Ovary (tissue), 10 donors: ENCODE data around the gene ZNF571. TPM values are rescaled to one million over a fixed set of nuclear protein-coding genes. Genes with fewer than 3 reads are reported as not detected.

ENCODE experiments used
- DNase-seq, 5 donors: peaks; one replicate each; pipeline ENCODE4 v3.0.0-alpha.2; 2019 to 2020
- H3K27ac ChIP-seq, 2 donors: fragments of 200-600 bp; one replicate each; pipeline versions ENCODE4 v1.5.1 to v1.8.0; 2019 to 2022
- H3K27me3 ChIP-seq: fragments of 200-600 bp; one replicate; pipeline ENCODE4 v1.8.0; 2022
- H3K36me3 ChIP-seq: fragments of 200-600 bp; sonication (generic); one replicate; pipeline ENCODE4 v1.5.1; 2019
- H3K4me1 ChIP-seq: one replicate; pipeline ENCODE4 v1.8.1; 2013; ENCODE audit warnings: mild to moderate bottlenecking, moderate library complexity; ENCODE audit not compliant: insufficient read depth
- H3K4me3 ChIP-seq: fragments of 200-600 bp; sonication (generic); one replicate; pipeline ENCODE4 v1.5.1; 2017
- H3K9me3 ChIP-seq, 2 donors: fragments of 200-600 bp in 1 of 2; sonication (generic) in 1 of 2; one replicate each; pipeline versions ENCODE4 v1.5.1 to v1.8.1; 2013 to 2019; ENCODE audit warnings: mild to moderate bottlenecking in 1 of 2, moderate library complexity in 1 of 2
- EP300 ChIP-seq: sonication (generic); formaldehyde crosslinking; IDR thresholded peaks from one replicate; pipeline ENCODE4 v1.6.1; 2017; ENCODE audit warnings: antibody characterized with exemption
- POLR2A ChIP-seq: fragments of 450-650 bp; IDR thresholded peaks from one replicate; pipeline ENCODE4 v1.6.1; 2017; ENCODE audit warnings: antibody characterized with exemption, mild to moderate bottlenecking, moderate library complexity
- WGBS, 3 donors: extraction: QIAGEN DNeasy Blood & Tissue Kit in 1 of 3; methylation state at CpG; one replicate each; pipeline versions ENCODE4 v1.1.5 to v1.1.7; 2013 to 2017; 5-methylcytosine and 5-hydroxymethylcytosine counted together
- intact Hi-C, 4 donors: fragments of 100-400 bp; cut with DNase I; formaldehyde crosslinking; loops; one replicate each; pipeline versions ENCODE4 v1.11.0 to v1.15.1; 2022 to 2023
- long read RNA-seq, 3 donors: library from polyadenylated mRNA in 2 of 3; unstranded in 2 of 3; transcript quantifications; one replicate each; pipeline ENCODE4 v2.0.0 and lab custom pipeline, GENCODE V29; 2021 to 2026
- polyA plus RNA-seq, 2 donors: library from polyadenylated mRNA; stranded (reverse); fragments of 200-250 nt in 1 of 2; fragments of 350-450 nt in 1 of 2; fragmentation: Illumina TruSeq in 1 of 2; extraction: RNeasy Lipid Tissue Mini Kit (QIAGEN cat#74804) in 1 of 2; gene quantifications; one replicate each; pipeline ENCODE4 v1.2.3, GENCODE V29; 2013 to 2014
- total RNA-seq, 7 donors: library from RNA; depleted of rRNA in 2 of 7; stranded (reverse); fragments of >200 nt in 2 of 7; fragmentation: NEBNext Ultra II Directional in 3 of 7; extraction: Animal tissue kit (Norgen Biotek cat#: 25700) in 3 of 7; gene quantifications; one replicate each; pipeline versions ENCODE4 v1.1.0 to v1.2.4, GENCODE V29; 2016 to 2023
- TF ChIP-seq, protein P1 (sequence below), 3 donors: fragments of 450-650 bp in 2 of 3; fragments of 200-600 bp in 1 of 3; IDR thresholded peaks; one replicate each; pipeline versions ENCODE4 v1.5.1 to v1.8.0; 2016 to 2022; ENCODE audit warnings: antibody characterized with exemption in 3 of 3, mild to moderate bottlenecking in 1 of 3
- donor health status: DM: no; HTN: no; CAD: no; lungs with moderate emphysema.
- donor health status: DM: no; HTN: no; CAD: no.
- donor health status: Bipolar disorder and iron deficiency.
- donor health status: DM: yes; HTN: yes; CAD: no.
- donor health status: DM: no; HTN: no; CAD: no.
- donor health status: DM: yes; HTN: yes; CAD: no.

The ZNF571 gene
- total RNA-seq (10 to 100 TPM in 3 of 7 donors, 1 to 10 TPM in 4; 5.8 to 16.8 (median 9.4) TPM), polyA plus RNA-seq (1 to 10 TPM; 4.5 to 6.8 TPM)
- long read RNA-seq, donor 1, transcript ZNF571-203 (4 exons, 2,265 nt) = major isoform, 7 of 19 reads
- long read RNA-seq, donor 1, partial matches to known transcripts = 4 of 19 reads
- long read RNA-seq, donor 1, other reads (novel, unspliced or antisense) = 8 of 19 reads
- long read RNA-seq, donor 2, partial matches to known transcripts = 0 of 2 reads
- long read RNA-seq, donor 2, other reads (novel, unspliced or antisense) = 0 of 2 reads
- long read RNA-seq, donor 3, partial matches to known transcripts = 2 of 8 reads
- long read RNA-seq, donor 3, other reads (novel, unspliced or antisense) = 2 of 8 reads

DNA sequence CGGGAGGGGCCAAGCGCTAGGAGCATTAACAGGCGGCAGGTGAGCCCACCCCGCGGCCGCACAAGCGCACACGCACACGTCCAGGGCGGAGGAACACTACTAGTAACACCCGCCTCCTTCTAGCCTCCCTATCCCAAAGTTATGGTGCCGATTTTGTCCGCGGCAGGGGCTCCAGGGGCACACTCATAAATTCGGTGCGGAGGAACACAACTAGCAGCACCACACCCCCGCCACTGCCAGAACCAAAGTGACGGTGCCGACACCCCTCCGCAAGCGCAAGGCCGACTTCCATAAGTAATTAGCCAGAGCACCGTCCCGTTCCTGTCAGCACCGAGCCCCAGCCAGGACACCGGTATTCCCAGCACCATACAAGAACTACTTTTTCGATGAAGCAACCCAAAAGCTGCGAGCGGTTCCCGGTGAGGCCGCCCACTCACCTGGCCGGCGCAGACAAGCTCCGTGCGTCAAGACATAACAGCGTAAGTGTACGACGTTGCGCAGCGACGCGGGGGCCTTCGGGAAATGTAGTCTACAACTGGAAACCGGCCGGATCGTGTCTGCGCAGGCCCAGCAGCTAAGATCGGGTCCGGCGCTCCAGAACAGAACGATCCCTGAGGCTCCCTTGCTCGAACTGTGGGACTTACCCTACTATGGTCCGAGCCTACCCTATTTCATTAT, at the start of gene ZNF571, which contains the start of gene ZNF540:
Gene ZNF571 (minus strand): TSS at position 489 of the 678 bp plus-strand sequence. CDS start 8,116 bp downstream, outside the sequence.
Gene ZNF540 (plus strand): TSS at position 573 of the 678 bp plus-strand sequence. CDS start 3,572 bp downstream, outside the sequence.
- H3K4me3 ChIP-seq = peak within 1 kb of the TSS; percentile 60
- no peaks in the 10 kb centered on the region for H3K36me3 ChIP-seq
- 0 to 1% (median 0%) methylated on average over 53 of the region's 53 CpGs for WGBS, 3 donors
- intact Hi-C loops = no loop called here
- TF ChIP-seq EP300 (peak; percentile 59), POLR2A (peak; percentile 63)
- TF ChIP-seq, protein P1, sequence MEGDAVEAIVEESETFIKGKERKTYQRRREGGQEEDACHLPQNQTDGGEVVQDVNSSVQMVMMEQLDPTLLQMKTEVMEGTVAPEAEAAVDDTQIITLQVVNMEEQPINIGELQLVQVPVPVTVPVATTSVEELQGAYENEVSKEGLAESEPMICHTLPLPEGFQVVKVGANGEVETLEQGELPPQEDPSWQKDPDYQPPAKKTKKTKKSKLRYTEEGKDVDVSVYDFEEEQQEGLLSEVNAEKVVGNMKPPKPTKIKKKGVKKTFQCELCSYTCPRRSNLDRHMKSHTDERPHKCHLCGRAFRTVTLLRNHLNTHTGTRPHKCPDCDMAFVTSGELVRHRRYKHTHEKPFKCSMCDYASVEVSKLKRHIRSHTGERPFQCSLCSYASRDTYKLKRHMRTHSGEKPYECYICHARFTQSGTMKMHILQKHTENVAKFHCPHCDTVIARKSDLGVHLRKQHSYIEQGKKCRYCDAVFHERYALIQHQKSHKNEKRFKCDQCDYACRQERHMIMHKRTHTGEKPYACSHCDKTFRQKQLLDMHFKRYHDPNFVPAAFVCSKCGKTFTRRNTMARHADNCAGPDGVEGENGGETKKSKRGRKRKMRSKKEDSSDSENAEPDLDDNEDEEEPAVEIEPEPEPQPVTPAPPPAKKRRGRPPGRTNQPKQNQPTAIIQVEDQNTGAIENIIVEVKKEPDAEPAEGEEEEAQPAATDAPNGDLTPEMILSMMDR (IDR thresholded peaks at IDR 0.05) = no peak
- DNase-seq = peak; percentile 93 to 96 (median 95)
- peaks cover 0 to 13% of the 10 kb centered on the region in 2 donors for H3K9me3 ChIP-seq
- H3K27me3 ChIP-seq = no peaks in the 10 kb centered on the region
- H3K4me1 ChIP-seq = peaks cover 3% of the 10 kb centered on the region
- peak within 1 kb of the TSS; percentile 75 to 89 for H3K27ac ChIP-seq

DNA sequence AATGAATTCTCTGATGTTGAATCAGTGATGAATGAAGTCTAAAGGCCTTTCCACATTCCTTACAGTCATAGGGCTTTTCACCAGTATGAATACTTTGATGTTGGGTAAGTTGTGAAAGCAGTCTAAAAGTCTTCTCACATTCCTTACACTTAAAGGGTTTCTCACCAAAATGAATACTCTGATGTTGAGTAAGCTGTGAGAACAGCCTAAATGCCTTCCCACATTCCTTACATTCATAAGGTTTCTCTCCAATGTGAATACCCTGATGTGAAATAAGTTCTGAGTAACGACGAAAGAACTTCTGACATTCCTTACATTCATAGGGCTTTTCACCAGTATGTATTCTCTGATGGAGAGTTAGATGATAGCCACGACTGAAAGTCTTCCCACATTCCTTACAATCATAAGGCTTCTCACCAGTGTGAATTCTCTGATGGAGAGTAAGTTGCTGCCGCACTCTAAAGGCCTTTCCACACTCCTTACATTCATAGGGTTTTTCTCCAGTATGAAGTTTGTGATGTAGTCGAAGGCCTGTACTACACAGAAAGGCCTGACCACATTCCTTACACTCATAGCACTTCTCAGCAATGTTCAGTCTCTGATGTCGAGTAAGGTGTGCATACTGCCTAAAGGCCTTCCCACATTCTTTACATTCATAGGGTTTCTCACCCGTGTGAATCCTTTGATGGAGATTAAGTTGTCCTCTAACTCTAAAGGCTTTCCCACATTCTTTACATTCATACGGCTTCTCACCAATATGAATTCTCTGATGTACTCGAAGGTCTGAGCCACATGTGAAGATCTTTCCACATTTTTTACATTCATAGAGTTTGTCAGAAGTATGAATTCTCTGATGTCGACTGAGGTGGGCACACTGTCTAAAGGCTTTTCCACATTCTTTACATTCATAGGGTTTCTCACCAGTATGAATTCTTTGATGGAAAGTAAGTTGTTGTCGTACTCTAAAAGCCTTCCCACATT, 40.8 kb upstream of the ZNF571 start:
- H3K36me3 ChIP-seq = no peaks in the 10 kb centered on the region
- H3K4me3 ChIP-seq = no peak overlapping the region
- intact Hi-C loops = no loop called here
- 97 to 98% (median 97%) methylated on average over 11 of the region's 11 CpGs for WGBS, 3 donors
- no peaks in the 10 kb centered on the region for H3K4me1 ChIP-seq
- no peaks in the 10 kb centered on the region for H3K27me3 ChIP-seq
- no peak for DNase-seq
- H3K27ac ChIP-seq = no peak overlapping the region
- peaks cover 3 to 32% of the 10 kb centered on the region in 2 donors for H3K9me3 ChIP-seq
- no peak for TF ChIP-seq EP300
- TF ChIP-seq, protein P1 (IDR thresholded peaks at IDR 0.05) = no peak
- no peak for TF ChIP-seq POLR2A

DNA sequence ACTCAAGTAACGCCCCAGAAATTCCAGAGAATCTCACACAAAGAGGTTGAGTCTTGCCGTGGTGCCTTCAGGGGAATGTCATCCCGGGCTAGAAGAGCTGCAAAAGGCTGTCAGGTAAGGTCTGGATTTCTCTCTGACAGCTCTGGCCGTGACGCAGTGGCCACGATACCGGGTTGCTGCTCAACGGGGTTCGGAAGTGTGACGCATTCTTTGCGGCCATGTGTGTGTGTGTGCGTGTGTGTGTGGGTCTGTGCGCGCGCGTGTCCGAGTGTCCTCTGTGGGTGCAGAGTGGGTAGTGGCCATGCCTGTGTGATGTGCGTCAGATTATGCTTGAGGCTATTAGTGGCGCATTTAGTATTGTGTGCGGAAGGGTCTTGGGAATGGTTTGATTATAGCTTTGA, 390 bp upstream of the ZNF571 start:
- WGBS, 3 donors = 0% methylated on average over 18 to 20 of the region's 20 CpGs
- H3K4me3 ChIP-seq = peak overlapping the region; percentile 60
- peak; percentile 64 to 78 (median 76) for DNase-seq
- peak overlapping the region; percentile 48 to 89 for H3K27ac ChIP-seq
- peaks cover 0 to 11% of the 10 kb centered on the region in 2 donors for H3K9me3 ChIP-seq
- H3K4me1 ChIP-seq = peaks cover 3% of the 10 kb centered on the region
- H3K36me3 ChIP-seq = no peaks in the 10 kb centered on the region
- no peaks in the 10 kb centered on the region for H3K27me3 ChIP-seq
- TF ChIP-seq EP300 (no peak), POLR2A (peak; percentile 2)
- TF ChIP-seq, protein P1 (IDR thresholded peaks at IDR 0.05) = no peak
- intact Hi-C loops = no loop called here

DNA sequence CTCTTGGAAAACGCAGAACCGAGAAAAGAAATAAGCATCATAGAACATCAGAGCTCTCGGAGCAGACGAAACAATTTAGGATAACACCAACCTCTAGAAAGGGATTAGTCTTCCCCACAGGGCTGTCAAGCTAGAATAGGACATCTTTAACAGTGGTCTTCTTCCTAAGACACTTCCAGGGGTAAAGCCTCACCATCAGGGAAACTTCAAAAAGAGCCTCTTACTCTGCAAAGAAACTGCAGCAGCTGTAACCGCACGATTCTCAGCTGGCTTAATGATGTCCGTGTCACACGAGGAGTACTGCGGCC, 642 bp downstream of the ZNF571 start:
- intact Hi-C loops = no loop called here
- Histone ChIP-seq H3K4me3 (peak overlapping the region; percentile 60), H3K27ac (peak overlapping the region; percentile 75 to 89), H3K4me1 (peaks cover 3% of the 10 kb centered on the region), H3K27me3 (no peaks in the 10 kb centered on the region), H3K36me3 (no peaks in the 10 kb centered on the region), H3K9me3 (peaks cover 0 to 14% of the 10 kb centered on the region in 2 donors)
- 2% methylated on average over 9 of the region's 9 CpGs for WGBS, 3 donors
- TF ChIP-seq EP300 = no peak
- TF ChIP-seq, protein P1 (IDR thresholded peaks at IDR 0.05) = no peak
- no peak for TF ChIP-seq POLR2A
- DNase-seq = no peak
